Astrocyte (in vitro differentiated cells and primary cell): Measurements from ENCODE around the gene GPR33.

Source experiments
- CTCF ChIP-seq: IDR thresholded peaks from 2 replicates; pipeline ENCODE4 v1.5.1; 2011; ENCODE audit warnings: low read depth, mild to moderate bottlenecking, inconsistent platforms, low read length, moderate library complexity; ENCODE audit not compliant: insufficient read depth
- EZH2 ChIP-seq: IDR thresholded peaks from 2 replicates; pipeline ENCODE4 v1.6.1; 2012; ENCODE audit warnings: mild to moderate bottlenecking, low read length, inconsistent platforms; ENCODE audit not compliant: insufficient read depth

GRCh38 chr14:31536201-31536960, 48.5 kb upstream of the GPR33 start:
- TF ChIP-seq CTCF, result no peak
- TF ChIP-seq EZH2, result no peak
